ENCODE results near the gene KIAA0513.

Gene KIAA0513

GRCh38 chr16:85061566-85061965, 34.0 kb downstream of the KIAA0513 start:
- in situ Hi-C loops (cut with MboI; ENCODE audit: low pct_unique_long_range_greater_than_20kb, low sequenced_read_pairs) = no loop called here

GRCh38 chr16:85062323-85062722, 34.7 kb downstream of the KIAA0513 start:
- in situ Hi-C loops (cut with MboI; ENCODE audit: low pct_unique_long_range_greater_than_20kb, low sequenced_read_pairs) = no loop called here
- DNase-seq = no peak

More at GRCh38 chr16:85061566-85061965, 34.0 kb downstream of the KIAA0513 start:
- peak; percentile 65 for DNase-seq

GRCh38 chr16:85062845-85063244, 35.2 kb downstream of the KIAA0513 start:
- in situ Hi-C loops (cut with MboI; ENCODE audit: low pct_unique_long_range_greater_than_20kb, low sequenced_read_pairs) = no loop called here
- DNase-seq = no peak

DNA sequence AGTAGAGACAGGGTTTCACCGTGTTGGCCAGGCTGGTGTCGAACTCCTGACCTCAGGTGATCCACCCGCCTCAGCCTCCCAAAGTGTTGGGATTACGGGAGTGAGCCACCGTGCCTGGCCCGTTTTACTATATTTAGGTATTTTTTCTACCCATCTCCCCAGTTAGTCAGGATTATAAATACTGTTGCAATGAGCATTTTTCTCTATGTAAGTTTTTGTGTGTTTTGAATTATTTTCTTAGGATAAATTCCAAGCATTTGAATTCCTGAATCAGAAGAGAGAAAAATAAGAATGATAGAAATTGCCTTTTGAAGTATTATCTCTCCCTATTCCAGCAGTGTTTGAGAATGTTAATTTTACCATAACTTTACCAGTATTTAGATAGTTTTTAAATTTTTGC, 36.6 kb downstream of the KIAA0513 start:
- in situ Hi-C loops (cut with MboI; ENCODE audit: low pct_unique_long_range_greater_than_20kb, low sequenced_read_pairs) = no loop called here
- no peak for DNase-seq

- in situ Hi-C loops (cut with MboI; ENCODE audit: low pct_unique_long_range_greater_than_20kb, low sequenced_read_pairs) = no loop called here
- no peak for DNase-seq
These were observed 37.5 kb downstream of the KIAA0513 start for GRCh38 chr16:85065099-85065498.

DNA sequence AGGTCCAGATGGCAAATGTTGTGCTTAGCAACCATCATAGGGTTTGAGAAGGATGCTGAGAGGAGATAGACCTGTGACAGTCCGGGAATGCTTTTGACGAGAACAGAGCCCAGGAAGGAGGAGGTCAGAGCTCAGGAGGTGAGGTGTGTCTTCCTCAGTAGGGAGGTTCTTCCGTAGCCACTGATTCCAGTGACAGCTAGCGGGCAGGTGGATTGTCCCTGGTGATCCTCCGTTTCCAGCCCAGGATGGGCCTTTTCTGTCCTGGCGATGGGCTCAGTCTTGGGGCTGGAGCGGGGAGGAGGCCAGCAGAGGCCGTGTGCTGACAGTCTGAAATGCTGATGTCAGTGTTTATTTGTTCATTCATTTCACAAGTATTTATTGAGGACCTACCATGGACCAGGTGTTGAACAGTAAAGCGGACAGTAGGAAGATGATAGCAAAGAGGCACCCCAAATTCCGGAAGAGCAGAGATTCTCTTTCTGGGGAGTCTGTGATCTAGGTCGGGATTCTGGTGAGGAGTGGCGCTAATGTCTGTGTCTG, 38.8 kb downstream of the KIAA0513 start:
- DNase-seq = no peak
- in situ Hi-C loops (cut with MboI; ENCODE audit: low pct_unique_long_range_greater_than_20kb, low sequenced_read_pairs) = no loop called here

- no peak for DNase-seq
- in situ Hi-C loops (cut with MboI; ENCODE audit: low pct_unique_long_range_greater_than_20kb, low sequenced_read_pairs) = no loop called here
These were observed 39.4 kb downstream of the KIAA0513 start for GRCh38 chr16:85067024-85067423.

DNA sequence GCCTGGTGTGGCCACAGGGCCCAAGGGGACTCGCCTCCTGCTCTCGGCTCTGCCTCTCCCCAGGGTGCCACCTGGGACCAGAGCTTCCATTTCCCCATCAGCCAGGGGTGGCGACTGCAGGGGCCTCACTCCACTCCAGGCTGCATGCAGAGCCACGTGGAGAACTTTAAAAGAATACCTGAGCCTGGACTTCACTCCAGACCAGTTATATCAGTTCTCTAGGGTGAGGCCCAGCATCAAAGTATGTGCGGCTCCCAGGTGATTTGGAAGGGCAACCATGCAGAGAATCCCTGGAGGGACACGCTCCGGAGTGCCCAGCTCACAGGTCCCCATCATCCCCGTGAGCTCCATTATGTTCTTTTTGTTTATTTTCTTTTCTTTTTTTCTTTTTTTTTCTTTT, 39.8 kb downstream of the KIAA0513 start:
- in situ Hi-C loops (cut with MboI; ENCODE audit: low pct_unique_long_range_greater_than_20kb, low sequenced_read_pairs) = no loop called here
- DNase-seq = no peak

GRCh38 chr16:85068746-85069145, 41.2 kb downstream of the KIAA0513 start:
- DNase-seq = no peak
- in situ Hi-C loops (cut with MboI; ENCODE audit: low pct_unique_long_range_greater_than_20kb, low sequenced_read_pairs) = no loop called here

DNA sequence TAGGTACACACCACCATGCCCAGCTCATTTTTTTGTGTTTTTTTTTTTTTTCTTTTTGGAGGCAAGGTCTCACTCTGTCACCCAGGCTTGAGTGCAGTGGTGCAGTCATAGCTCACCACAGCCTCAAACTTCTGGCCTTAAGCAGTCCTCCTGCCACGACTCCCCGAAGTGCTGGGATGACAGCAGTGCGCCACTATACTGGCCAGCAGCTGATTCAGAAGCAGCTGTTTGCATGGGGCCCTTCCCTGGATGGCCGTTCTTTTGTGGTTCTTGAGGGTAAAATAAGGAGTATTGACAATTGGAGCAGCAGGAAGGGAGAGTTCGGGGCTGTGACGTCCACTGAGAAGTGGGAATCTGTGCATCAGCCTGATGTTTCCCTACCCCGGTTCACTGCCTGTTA, 41.6 kb downstream of the KIAA0513 start:
- no peak for DNase-seq
- in situ Hi-C loops (cut with MboI; ENCODE audit: low pct_unique_long_range_greater_than_20kb, low sequenced_read_pairs) = no loop called here

- DNase-seq = no peak
- in situ Hi-C loops (cut with MboI; ENCODE audit: low pct_unique_long_range_greater_than_20kb, low sequenced_read_pairs) = no loop called here
These were observed 44.7 kb downstream of the KIAA0513 start for GRCh38 chr16:85072076-85072860.

DNA sequence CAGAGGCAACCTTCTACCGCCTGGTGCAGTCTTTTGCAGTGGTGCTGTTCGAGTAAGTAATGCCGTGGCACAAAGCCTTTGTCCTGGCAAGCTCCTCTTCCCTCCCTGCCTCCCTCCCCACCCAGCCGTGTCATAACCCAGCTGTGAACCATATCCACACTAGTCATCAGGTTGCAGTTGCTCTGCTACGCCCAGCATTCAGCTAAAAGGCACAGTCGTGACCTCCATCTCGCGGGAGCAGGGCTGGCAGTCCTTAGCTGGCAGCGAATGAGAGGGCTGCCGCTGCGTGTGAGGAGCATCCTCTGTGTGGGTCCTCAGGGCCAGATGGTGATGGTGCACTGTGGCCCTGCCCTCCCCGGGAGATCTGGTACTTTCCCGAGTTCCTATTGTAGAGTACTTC, 45.4 kb downstream of the KIAA0513 start:
- no peak for DNase-seq
- in situ Hi-C loops (cut with MboI; ENCODE audit: low pct_unique_long_range_greater_than_20kb, low sequenced_read_pairs) = no loop called here

GRCh38 chr16:85074225-85074914, 46.8 kb downstream of the KIAA0513 start:
- in situ Hi-C loops (cut with MboI; ENCODE audit: low pct_unique_long_range_greater_than_20kb, low sequenced_read_pairs) = no loop called here
- no peak for DNase-seq

- no peak for DNase-seq
- in situ Hi-C loops (cut with MboI; ENCODE audit: low pct_unique_long_range_greater_than_20kb, low sequenced_read_pairs) = no loop called here
These were observed 47.8 kb downstream of the KIAA0513 start for GRCh38 chr16:85075236-85075924.

GRCh38 chr16:85077039-85077438, 49.4 kb downstream of the KIAA0513 start:
- in situ Hi-C loops (cut with MboI; ENCODE audit: low pct_unique_long_range_greater_than_20kb, low sequenced_read_pairs) = no loop called here
- no peak for DNase-seq

GRCh38 chr16:85077576-85078125, 50.1 kb downstream of the KIAA0513 start:
- in situ Hi-C loops (cut with MboI; ENCODE audit: low pct_unique_long_range_greater_than_20kb, low sequenced_read_pairs) = no loop called here
- no peak for DNase-seq

- DNase-seq = no peak
- in situ Hi-C loops (cut with MboI; ENCODE audit: low pct_unique_long_range_greater_than_20kb, low sequenced_read_pairs) = no loop called here
These were observed 50.6 kb downstream of the KIAA0513 start for GRCh38 chr16:85078226-85078625.

- in situ Hi-C loops (cut with MboI; ENCODE audit: low pct_unique_long_range_greater_than_20kb, low sequenced_read_pairs) = no loop called here
- DNase-seq = no peak
These were observed 51.4 kb downstream of the KIAA0513 start for GRCh38 chr16:85078952-85079351.

- in situ Hi-C loops (cut with MboI; ENCODE audit: low pct_unique_long_range_greater_than_20kb, low sequenced_read_pairs) = no loop called here
- DNase-seq = no peak
These were observed 52.4 kb downstream of the KIAA0513 start for GRCh38 chr16:85079785-85080570.

Measured in KBM-7 (cell line).